ENCODE data around the gene CPXM2. TPM values are rescaled to one million over a fixed set of nuclear protein-coding genes. Genes with fewer than 3 reads are reported as not detected.

The CPXM2 gene
- total and polyA plus RNA-seq, 10 of the 15 experiments (the other 5 are each of a cell fraction or from before 2014, with no cell fraction given), result 0.08 to 1.1 (median 0.58) TPM

GRCh38 chr10:123744224-123744536, 147.4 kb downstream of the CPXM2 start:
- WGBS (ENCODE audit: insufficient coverage, insufficient replicate concordance, low lambda C conversion rate, missing lambda C conversion rate), result 5% methylated on average over 6 of the region's 6 CpGs
- in situ Hi-C loops (cut with MboI), result no loop called here
- POLR2A ChIA-PET, result interaction anchor here (0.6 kb wide), 1 partner anchor 611 kb away, joined by 4 read pairs; no protein-coding TSS in a partner anchor
- ATAC-seq (no peak), DNase-seq (ENCODE audit: low read depth, low spot score) (no peak), FAIRE-seq (no peak)
- no peak overlapping the region for H3K9ac ChIP-seq (ENCODE audit: control insufficient read depth, insufficient read depth, low read length)
- peaks cover 2% of the 10 kb centered on the region in 2 experiments; a peak in 3 of 4 replicates for H3K27me3 ChIP-seq (replicated peaks in 1 of 2; ENCODE audit: control insufficient read depth in 2 of 2, insufficient read depth in 2 of 2, low read length in 1 of 2)
- no peak overlapping the region for H3K4me2 ChIP-seq (ENCODE audit: control insufficient read depth, insufficient read depth)
- no peaks in the 10 kb centered on the region for H4K20me1 ChIP-seq (ENCODE audit: control insufficient read depth, insufficient read depth)
- no peaks in the 10 kb centered on the region for H3K36me3 ChIP-seq (ENCODE audit: control insufficient read depth in 2 of 2, insufficient read depth in 2 of 2, low read length in 1 of 2)
- no peak overlapping the region for H2AFZ ChIP-seq (ENCODE audit: control insufficient read depth, low read depth, low read length)
- BruUV-seq (replicated peaks), result no TSS peak
- CTCF ChIA-PET, result interaction anchor here (0.7 kb wide), 1 partner anchor 152 kb away, joined by 3 read pairs; no protein-coding TSS in a partner anchor
- RAD21 ChIA-PET (ENCODE audit: unreplicated experiment), result no interaction called here
- H3K79me2 ChIP-seq (ENCODE audit: control insufficient read depth, insufficient read depth, low read length), result no peaks in the 10 kb centered on the region
- no peak overlapping the region for H3K27ac ChIP-seq (ENCODE audit: control insufficient read depth, insufficient read depth)
- no peak overlapping the region for H3K4me3 ChIP-seq
- no peaks in the 10 kb centered on the region for H3K9me3 ChIP-seq (replicated peaks; ENCODE audit: control insufficient read depth, insufficient read depth, low read length)
- H3K4me1 ChIP-seq (ENCODE audit: control insufficient read depth, insufficient read depth, low read length), result no peaks in the 10 kb centered on the region
- no peak for TF ChIP-seq CREB1 (IDR thresholded peaks at IDR 0.05; ENCODE audit: low read depth)
- intact Hi-C loops (cut with micrococcal nuclease; ENCODE audit: unreplicated experiment), result loop anchor here (10.0 kb wide), 1 partner anchor 221 kb away; no protein-coding TSS in a partner anchor
- SMC1A ChIA-PET (ENCODE audit: uncharacterized antibody, unreplicated experiment), result interaction anchor here (0.8 to 1.2 kb wide), 2 partner anchors 10 to 12 kb away, joined by 3 read pairs; no protein-coding TSS in a partner anchor

- ChIA-PET SMC1A (ENCODE audit: uncharacterized antibody, unreplicated experiment) (interaction anchor here (0.8 to 2.0 kb wide), 4 partner anchors 10 to 223 kb away, joined by 3 to 8 read pairs (median 4); no protein-coding TSS in a partner anchor), CTCF (interaction anchor here (0.6 to 2.5 kb wide), 3 partner anchors 8 to 223 kb away, joined by 3 to 14 read pairs (median 3); no protein-coding TSS in a partner anchor), POLR2A (no interaction called here), RAD21 (ENCODE audit: unreplicated experiment) (no interaction called here)
- in situ Hi-C loops (cut with MboI), result no loop called here
- H3K27ac ChIP-seq (ENCODE audit: control insufficient read depth, insufficient read depth), result no peak overlapping the region
- no peak overlapping the region for H2AFZ ChIP-seq (ENCODE audit: control insufficient read depth, low read depth, low read length)
- ATAC-seq, result no peak
- no peaks in the 10 kb centered on the region for H3K4me1 ChIP-seq (ENCODE audit: control insufficient read depth, insufficient read depth, low read length)
- no peaks in the 10 kb centered on the region for H3K79me2 ChIP-seq (ENCODE audit: control insufficient read depth, insufficient read depth, low read length)
- H3K9ac ChIP-seq (ENCODE audit: control insufficient read depth, insufficient read depth, low read length), result no peak overlapping the region
- DNase-seq (ENCODE audit: low read depth, low spot score), result no peak
- H3K36me3 ChIP-seq (ENCODE audit: control insufficient read depth in 2 of 2, insufficient read depth in 2 of 2, low read length in 1 of 2), result no peaks in the 10 kb centered on the region
- peaks cover 2% of the 10 kb centered on the region in 2 experiments; a peak in 3 of 4 replicates for H3K27me3 ChIP-seq (replicated peaks in 1 of 2; ENCODE audit: control insufficient read depth in 2 of 2, insufficient read depth in 2 of 2, low read length in 1 of 2)
- no TSS peak for BruUV-seq (replicated peaks)
- H3K4me3 ChIP-seq, result no peak overlapping the region
- H3K9me3 ChIP-seq (replicated peaks; ENCODE audit: control insufficient read depth, insufficient read depth, low read length), result no peaks in the 10 kb centered on the region
- no peaks in the 10 kb centered on the region for H4K20me1 ChIP-seq (ENCODE audit: control insufficient read depth, insufficient read depth)
- no peak for FAIRE-seq
- 25% methylated on average over 13 of the region's 13 CpGs for WGBS (ENCODE audit: insufficient coverage, insufficient replicate concordance, low lambda C conversion rate, missing lambda C conversion rate)
- no peak overlapping the region for H3K4me2 ChIP-seq (ENCODE audit: control insufficient read depth, insufficient read depth)
- intact Hi-C loops (cut with micrococcal nuclease; ENCODE audit: unreplicated experiment), result loop anchor here (10.0 kb wide), 1 partner anchor 221 kb away; no protein-coding TSS in a partner anchor
- TF ChIP-seq TARDBP (IDR thresholded peaks at IDR 0.05; ENCODE audit: borderline replicate concordance) (no peak), RAD51 (IDR thresholded peaks at IDR 0.05) (no peak), ZBTB4 (CRISPR knock-in tag; IDR thresholded peaks at IDR 0.05) (no peak), EGR1 (IDR thresholded peaks at IDR 0.05; ENCODE audit: borderline replicate concordance in 1 of 2, low read depth in 2 of 2, low read length in 2 of 2) (no peak), MYC (IDR thresholded peaks at IDR 0.05; ENCODE audit: insufficient read depth, insufficient read length, insufficient replicate concordance, low read length, severe bottlenecking) (no peak), ELK1 (IDR thresholded peaks at IDR 0.05; ENCODE audit: low read depth, low read length) (no peak), FOXM1 (IDR thresholded peaks at IDR 0.05; ENCODE audit: low read depth, low read length) (no peak), E2F4 (IDR thresholded peaks at IDR 0.05; ENCODE audit: low read depth, low read length) (no peak), CBFB (IDR thresholded peaks at IDR 0.05; ENCODE audit: low read depth) (no peak)
Measured at GRCh38 chr10:123743441-123744223, 148.0 kb downstream of the CPXM2 start.
